HEK293 (cell line): ENCODE data around the gene NHS.

ENCODE experiments used
- ZIC2 ChIP-seq: fragments of 450-650 bp; formaldehyde crosslinking; IDR thresholded peaks from 2 replicates; pipeline ENCODE4 v1.5.1; 2016; ENCODE audit warnings: missing biosample characterization, missing genetic modification characterization
- ZNF132 ChIP-seq: fragments of 450-650 bp; formaldehyde crosslinking; IDR thresholded peaks from 2 replicates; pipeline ENCODE4 v1.5.1; 2017; ENCODE audit warnings: missing biosample characterization, missing genetic modification characterization, borderline replicate concordance
- ZNF292 ChIP-seq: fragments of 450-650 bp; formaldehyde crosslinking; IDR thresholded peaks from 2 replicates; pipeline ENCODE4 v1.5.1; 2016; ENCODE audit warnings: low read depth, missing biosample characterization, missing genetic modification characterization, borderline replicate concordance
- ZNF366 ChIP-seq: fragments of 450-650 bp; formaldehyde crosslinking; conservative IDR thresholded peaks from 2 replicates; pipeline ENCODE4 v1.5.1; 2016; ENCODE audit warnings: missing biosample characterization, missing genetic modification characterization
- ZNF433 ChIP-seq: fragments of 450-650 bp; formaldehyde crosslinking; IDR thresholded peaks from 2 replicates; pipeline ENCODE4 v1.5.1; 2016; ENCODE audit warnings: missing biosample characterization, missing genetic modification characterization, low read depth
- ZNF530 ChIP-seq: fragments of 450-650 bp; formaldehyde crosslinking; IDR thresholded peaks from 2 replicates; pipeline ENCODE4 v1.5.1; 2016; ENCODE audit warnings: low read depth, missing biosample characterization, missing genetic modification characterization
- ZNF600 ChIP-seq: fragments of 450-650 bp; formaldehyde crosslinking; IDR thresholded peaks from 2 replicates; pipeline ENCODE4 v1.5.1; 2016; ENCODE audit warnings: missing biosample characterization, missing genetic modification characterization
- TF ChIP-seq, protein P1 (sequence below): fragments of 450-650 bp; formaldehyde crosslinking; IDR thresholded peaks from 2 replicates; pipeline ENCODE4 v1.5.1; 2016; ENCODE audit warnings: missing biosample characterization, missing genetic modification characterization
- TF ChIP-seq, protein P2 (sequence below): fragments of 450-650 bp; formaldehyde crosslinking; IDR thresholded peaks from 2 replicates; pipeline ENCODE4 v1.5.1; 2016; ENCODE audit warnings: missing biosample characterization, missing genetic modification characterization
- TF ChIP-seq, protein P3 (sequence below): fragments of 450-650 bp; formaldehyde crosslinking; IDR thresholded peaks from 2 replicates; pipeline ENCODE4 v1.5.1; 2016; ENCODE audit warnings: missing biosample characterization, missing genetic modification characterization
- TF ChIP-seq, protein P4 (sequence below): fragments of 450-650 bp; formaldehyde crosslinking; IDR thresholded peaks from 2 replicates; pipeline ENCODE4 v1.5.1; 2016; ENCODE audit warnings: missing biosample characterization, missing genetic modification characterization, low read depth

DNA sequence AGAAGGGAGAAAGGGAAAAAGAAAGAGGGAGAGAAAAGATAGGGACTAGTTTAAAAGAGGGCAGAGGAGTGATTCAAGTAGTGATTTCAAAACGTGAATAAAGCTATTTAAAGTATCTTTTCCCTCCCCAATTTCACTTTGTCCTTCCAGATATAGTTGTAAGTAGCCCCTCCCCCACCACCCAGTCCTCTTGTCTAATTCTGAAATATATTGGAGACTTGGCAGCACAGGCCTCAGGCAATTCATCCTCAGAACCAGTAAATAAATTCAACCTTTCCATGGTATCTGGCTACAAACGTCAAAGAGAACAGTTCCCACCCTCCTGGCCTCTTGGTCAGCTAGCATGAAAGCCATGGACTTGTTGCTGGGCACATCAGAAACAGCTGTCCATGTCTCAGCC, 192.8 kb downstream of the NHS start:
- TF ChIP-seq, protein P1, sequence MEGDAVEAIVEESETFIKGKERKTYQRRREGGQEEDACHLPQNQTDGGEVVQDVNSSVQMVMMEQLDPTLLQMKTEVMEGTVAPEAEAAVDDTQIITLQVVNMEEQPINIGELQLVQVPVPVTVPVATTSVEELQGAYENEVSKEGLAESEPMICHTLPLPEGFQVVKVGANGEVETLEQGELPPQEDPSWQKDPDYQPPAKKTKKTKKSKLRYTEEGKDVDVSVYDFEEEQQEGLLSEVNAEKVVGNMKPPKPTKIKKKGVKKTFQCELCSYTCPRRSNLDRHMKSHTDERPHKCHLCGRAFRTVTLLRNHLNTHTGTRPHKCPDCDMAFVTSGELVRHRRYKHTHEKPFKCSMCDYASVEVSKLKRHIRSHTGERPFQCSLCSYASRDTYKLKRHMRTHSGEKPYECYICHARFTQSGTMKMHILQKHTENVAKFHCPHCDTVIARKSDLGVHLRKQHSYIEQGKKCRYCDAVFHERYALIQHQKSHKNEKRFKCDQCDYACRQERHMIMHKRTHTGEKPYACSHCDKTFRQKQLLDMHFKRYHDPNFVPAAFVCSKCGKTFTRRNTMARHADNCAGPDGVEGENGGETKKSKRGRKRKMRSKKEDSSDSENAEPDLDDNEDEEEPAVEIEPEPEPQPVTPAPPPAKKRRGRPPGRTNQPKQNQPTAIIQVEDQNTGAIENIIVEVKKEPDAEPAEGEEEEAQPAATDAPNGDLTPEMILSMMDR (tag by site-specific recombination) = no peak
- TF ChIP-seq ZNF530 (tag by site-specific recombination) = no peak
- TF ChIP-seq, protein P2, sequence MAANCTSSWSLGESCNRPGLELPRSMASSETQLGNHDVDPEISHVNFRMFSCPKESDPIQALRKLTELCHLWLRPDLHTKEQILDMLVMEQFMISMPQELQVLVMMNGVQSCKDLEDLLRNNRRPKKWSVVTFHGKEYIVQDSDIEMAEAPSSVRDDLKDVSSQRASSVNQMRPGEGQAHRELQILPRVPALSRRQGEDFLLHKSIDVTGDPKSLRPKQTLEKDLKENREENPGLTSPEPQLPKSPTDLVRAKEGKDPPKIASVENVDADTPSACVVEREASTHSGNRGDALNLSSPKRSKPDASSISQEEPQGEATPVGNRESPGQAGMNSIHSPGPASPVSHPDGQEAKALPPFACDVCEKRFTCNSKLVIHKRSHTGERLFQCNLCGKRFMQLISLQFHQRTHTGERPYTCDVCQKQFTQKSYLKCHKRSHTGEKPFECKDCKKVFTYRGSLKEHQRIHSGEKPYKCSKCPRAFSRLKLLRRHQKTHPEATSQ (tag by site-specific recombination) = no peak
- TF ChIP-seq, protein P3, sequence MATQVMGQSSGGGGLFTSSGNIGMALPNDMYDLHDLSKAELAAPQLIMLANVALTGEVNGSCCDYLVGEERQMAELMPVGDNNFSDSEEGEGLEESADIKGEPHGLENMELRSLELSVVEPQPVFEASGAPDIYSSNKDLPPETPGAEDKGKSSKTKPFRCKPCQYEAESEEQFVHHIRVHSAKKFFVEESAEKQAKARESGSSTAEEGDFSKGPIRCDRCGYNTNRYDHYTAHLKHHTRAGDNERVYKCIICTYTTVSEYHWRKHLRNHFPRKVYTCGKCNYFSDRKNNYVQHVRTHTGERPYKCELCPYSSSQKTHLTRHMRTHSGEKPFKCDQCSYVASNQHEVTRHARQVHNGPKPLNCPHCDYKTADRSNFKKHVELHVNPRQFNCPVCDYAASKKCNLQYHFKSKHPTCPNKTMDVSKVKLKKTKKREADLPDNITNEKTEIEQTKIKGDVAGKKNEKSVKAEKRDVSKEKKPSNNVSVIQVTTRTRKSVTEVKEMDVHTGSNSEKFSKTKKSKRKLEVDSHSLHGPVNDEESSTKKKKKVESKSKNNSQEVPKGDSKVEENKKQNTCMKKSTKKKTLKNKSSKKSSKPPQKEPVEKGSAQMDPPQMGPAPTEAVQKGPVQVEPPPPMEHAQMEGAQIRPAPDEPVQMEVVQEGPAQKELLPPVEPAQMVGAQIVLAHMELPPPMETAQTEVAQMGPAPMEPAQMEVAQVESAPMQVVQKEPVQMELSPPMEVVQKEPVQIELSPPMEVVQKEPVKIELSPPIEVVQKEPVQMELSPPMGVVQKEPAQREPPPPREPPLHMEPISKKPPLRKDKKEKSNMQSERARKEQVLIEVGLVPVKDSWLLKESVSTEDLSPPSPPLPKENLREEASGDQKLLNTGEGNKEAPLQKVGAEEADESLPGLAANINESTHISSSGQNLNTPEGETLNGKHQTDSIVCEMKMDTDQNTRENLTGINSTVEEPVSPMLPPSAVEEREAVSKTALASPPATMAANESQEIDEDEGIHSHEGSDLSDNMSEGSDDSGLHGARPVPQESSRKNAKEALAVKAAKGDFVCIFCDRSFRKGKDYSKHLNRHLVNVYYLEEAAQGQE = no peak
- no peak for TF ChIP-seq ZNF600
- TF ChIP-seq, protein P4, sequence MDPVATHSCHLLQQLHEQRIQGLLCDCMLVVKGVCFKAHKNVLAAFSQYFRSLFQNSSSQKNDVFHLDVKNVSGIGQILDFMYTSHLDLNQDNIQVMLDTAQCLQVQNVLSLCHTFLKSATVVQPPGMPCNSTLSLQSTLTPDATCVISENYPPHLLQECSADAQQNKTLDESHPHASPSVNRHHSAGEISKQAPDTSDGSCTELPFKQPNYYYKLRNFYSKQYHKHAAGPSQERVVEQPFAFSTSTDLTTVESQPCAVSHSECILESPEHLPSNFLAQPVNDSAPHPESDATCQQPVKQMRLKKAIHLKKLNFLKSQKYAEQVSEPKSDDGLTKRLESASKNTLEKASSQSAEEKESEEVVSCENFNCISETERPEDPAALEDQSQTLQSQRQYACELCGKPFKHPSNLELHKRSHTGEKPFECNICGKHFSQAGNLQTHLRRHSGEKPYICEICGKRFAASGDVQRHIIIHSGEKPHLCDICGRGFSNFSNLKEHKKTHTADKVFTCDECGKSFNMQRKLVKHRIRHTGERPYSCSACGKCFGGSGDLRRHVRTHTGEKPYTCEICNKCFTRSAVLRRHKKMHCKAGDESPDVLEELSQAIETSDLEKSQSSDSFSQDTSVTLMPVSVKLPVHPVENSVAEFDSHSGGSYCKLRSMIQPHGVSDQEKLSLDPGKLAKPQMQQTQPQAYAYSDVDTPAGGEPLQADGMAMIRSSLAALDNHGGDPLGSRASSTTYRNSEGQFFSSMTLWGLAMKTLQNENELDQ (tag by site-specific recombination) = no peak
- TF ChIP-seq ZIC2 (tag by site-specific recombination) = no peak
- TF ChIP-seq ZNF292 = no peak
- no peak for TF ChIP-seq ZNF366
- TF ChIP-seq ZNF132 (tag by site-specific recombination) = no peak
- TF ChIP-seq ZNF433 (tag by site-specific recombination) = no peak
